HG03354 (cell line): ENCODE data around the gene RCAN1.
"Not testable (repeated sequence)": the region's sequence is repeated elsewhere in the genome, so short reads cannot be mapped to it uniquely, and the experiment has no call there.

Experiments used
- ATAC-seq: cut with Tn5 transposase; IDR thresholded peaks from one replicate; pipeline ENCODE4 v1.9.1; 2021; ENCODE audit warnings: mild to moderate bottlenecking; ENCODE audit not compliant: unreplicated experiment, poor library complexity, severe bottlenecking

Gene RCAN1

DNA sequence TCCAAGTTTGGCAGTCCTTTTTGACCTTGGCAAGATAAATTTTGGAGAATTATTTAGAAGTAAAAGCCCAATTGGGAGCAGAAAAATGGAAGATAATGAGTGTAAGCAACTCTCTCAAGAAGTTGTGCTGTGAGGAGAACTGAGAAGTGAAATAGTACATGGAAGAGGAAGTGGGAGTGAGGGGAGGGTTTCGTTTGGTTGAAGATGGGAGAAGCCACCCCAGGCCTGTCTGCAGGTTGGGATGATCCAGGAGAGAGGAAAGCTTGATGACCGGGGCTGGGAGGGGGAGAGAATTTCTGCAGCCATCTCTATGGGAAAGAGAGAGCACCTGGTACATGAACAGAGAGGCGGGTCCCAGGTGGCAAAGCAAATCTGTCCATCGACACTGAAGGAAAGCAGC is 8.6 kb upstream of the RCAN1 start:
- ATAC-seq, result no peak

DNA sequence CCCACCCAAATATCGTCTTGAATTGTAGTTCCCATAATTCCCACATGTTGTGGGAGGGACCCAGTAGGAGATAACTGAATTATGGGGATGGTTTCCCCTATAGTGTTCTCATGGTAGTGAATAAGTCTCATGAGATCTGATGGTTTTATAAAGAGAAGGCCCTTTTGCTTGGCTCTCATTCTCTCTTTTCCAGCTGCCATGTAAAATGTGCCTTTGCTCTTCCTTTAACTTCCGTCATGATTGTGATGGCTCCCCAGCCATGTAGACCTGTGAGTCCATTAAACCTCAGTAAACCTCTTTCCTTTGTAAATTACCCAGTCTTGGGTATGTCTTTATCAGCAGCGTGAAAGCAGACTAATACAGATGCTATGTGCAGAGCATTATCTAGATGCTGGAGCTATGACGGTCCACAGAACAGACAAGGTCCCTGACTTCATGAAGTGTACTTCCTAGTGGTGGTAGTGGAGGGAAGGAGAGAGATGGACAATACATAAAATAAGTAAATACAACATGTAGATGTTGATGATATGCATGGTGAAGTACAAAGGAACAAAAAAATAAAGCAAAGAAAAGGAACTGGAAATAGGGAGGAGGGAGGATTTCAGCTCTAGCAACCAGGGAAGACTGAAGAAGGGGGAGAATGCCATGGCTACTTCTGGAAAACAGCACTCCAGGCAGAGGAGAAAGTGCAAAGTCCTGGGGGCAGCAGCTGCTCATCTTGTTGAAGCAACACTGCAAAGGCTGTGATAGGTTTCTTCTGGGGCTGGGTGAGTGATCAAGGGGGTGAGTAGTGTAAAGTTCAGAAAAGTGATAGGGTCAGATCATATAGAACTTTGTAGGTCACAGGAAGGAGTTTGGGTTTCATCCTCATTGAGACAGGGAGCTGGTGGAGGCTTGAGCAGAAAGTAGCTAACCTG is 6.8 kb upstream of the RCAN1 start:
- no peak for ATAC-seq

DNA sequence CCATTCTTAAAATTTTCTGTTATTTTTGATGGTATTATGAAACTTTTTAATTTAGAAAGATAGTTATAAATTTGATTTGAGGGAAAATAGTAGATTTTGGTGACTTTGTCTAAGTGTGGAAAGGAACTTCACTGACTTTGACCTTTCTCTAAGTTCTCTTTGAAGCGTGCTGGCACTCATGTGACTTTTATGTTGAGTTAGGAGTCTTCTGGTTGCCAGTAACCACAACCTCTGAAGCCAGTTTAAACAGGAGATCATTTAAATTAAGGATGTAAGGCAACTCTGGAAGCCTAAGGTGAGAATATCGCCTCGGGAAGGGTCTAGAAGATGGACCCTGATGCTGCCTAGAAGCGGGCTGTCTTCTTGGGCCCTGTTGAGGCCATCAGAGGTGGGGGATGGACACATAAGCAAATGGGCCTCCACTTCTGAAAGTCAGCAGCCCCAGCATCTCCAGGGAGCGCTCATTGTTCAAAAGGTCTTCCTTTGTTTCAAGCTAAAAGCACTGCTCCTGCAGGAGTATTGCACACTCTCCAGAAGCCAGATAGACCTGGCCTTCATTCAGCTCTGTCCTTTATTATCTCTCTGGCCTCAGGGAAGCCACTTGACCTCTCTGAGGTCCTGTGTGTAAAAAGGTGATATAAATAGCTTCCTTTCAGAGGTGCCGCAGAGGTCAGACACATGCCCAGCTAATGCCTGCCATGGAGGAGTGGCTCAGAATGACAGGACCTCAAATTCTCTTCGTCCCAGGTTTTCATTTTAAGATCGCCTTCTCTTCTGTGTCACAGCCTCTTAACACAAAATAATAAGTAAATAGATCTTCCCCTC is 5.1 kb upstream of the RCAN1 start:
- ATAC-seq, result no peak

DNA sequence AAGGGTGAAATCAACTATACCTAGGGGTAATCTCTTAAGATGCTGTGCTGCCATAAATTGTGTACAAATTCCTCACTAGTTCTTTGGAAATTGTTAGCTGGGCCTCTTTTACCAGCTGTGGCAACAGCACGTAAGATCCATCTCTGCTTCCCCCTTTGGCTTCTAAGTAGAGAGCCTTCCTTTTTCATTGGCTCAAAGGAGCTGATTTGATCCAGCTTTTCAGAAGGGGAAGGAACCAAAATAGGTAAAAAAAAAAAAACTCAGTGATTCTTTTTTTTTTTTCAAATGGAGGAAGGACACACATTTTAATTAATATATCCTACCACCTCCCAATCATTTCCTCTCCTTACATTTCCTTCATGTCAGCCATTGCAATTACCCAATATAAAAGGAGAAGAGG is 4.0 kb upstream of the RCAN1 start:
- no peak for ATAC-seq

DNA sequence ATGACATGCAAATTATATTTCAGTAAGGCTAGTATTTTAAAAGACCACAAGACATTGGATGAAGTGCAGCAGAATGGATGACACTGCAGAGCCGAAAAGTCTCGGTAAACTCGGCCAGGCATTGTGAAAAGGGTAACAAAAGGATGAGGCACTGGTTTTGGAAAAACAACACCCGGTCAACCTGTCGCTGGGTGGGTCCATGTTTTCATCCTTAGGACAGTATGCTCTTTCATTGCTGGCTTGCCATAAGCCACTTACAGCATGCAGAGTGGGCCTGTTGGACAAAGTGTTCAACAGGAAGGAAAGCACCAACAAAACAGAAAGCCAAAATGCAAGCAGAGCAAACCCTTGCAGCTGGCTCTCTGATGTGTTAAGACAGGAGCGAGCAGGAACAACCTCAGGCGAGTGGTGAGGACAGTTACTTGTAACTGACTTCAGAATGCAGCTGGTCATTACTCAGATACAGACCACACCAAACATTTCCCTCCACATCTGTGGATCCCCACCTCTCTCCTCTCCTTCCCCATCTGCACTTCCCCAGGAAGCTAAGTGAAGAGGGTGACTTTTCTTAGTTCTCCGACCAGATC is 2.9 kb upstream of the RCAN1 start:
- ATAC-seq, result no peak

DNA sequence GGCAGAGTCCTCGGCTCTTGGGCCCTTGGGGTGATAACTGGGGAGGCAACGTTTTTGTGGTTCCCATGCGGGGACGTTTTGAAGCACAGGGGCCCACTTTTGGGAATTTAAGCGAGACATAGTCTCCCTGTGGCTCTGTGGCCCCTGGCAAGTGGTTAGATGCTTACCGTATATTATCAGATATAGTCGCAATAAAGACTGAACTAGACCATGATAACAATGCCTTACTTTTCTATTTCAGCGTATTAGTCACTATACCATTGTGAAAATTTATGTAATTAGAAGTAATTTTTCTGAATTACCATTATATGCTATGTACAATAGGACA is 538 bp upstream of the RCAN1 start:
- ATAC-seq, result no peak

- no peak for ATAC-seq
Measured at GRCh38 chr21:34613679-34614627, 960 bp downstream of the RCAN1 start.

DNA sequence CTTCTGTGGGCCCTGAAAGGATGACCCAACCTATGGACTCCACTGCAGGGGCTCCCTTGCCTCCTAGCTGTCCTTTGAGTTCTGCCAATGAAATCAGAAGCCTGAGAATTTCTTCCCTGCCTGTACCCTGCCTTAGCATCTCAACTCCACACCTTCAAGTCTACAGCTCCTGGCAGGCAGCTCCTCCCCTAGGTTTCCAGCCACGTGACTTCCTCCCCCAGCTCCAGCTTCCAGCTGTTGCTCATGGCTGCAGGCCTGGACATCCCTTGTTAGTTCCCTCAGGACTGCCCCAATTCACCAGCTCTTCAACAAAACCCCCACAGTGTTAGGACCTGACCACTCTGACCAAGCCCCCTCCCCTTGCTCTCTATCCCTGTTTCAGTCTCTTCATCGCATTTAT is 2.4 kb downstream of the RCAN1 start:
- no peak for ATAC-seq

GRCh38 chr21:34612056-34612455 is 2.9 kb downstream of the RCAN1 start:
- no peak for ATAC-seq

- no peak for ATAC-seq
Measured at GRCh38 chr21:34611528-34611927, 3.4 kb downstream of the RCAN1 start.

- ATAC-seq, result no peak
Measured at GRCh38 chr21:34609933-34610549, 4.9 kb downstream of the RCAN1 start.

DNA sequence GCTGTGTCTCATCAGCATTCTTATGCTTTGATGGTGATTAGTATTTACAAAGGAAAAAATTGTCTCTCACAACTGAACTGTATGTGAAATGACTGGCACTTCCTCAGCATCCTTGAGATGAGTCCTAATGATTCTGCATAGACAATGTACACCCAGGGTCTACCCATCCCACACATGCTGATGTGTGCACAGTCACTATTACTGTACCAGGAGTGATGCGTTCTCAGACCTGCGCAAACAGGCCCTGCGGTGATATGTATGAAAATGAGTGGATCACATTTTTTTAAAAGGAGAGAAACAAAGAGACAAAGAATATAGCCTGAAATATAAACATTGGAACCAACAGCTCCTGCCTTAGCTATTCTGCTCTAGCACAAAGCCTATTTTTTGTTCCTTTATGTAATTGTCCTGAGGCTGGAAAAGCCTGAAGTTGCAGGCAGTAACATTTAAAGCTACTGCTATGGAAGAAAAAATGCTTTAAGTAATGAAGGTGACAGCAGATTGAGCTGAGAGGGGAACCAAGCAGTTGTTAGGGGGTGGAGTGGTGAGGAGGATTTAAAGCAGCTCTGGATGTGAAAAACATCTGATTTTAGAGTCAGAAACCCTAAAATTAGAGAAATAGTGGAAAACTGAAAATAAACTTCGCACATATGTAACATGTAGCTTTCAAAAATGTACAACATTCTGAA is 5.5 kb downstream of the RCAN1 start:
- no peak for ATAC-seq

DNA sequence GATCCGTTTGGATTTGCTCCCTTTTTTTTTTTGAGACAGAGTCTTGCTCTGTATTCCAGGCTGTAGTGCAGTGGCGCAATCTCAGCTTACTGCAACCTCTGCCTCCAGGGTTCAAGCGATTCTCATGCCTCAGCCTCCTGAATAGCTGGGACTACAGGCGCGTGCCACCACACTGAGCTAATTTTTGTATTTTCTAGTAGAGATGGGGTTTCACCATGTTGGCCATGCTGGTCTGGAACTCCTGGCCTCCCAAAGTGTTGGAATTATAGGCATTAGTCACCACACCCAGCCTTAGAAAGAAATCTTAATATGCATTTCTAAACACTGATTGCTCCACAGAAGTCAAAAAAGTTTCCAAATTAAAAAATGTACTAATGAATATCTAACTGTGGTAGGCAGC is 7.5 kb downstream of the RCAN1 start:
- not testable (repeated sequence) for ATAC-seq

DNA sequence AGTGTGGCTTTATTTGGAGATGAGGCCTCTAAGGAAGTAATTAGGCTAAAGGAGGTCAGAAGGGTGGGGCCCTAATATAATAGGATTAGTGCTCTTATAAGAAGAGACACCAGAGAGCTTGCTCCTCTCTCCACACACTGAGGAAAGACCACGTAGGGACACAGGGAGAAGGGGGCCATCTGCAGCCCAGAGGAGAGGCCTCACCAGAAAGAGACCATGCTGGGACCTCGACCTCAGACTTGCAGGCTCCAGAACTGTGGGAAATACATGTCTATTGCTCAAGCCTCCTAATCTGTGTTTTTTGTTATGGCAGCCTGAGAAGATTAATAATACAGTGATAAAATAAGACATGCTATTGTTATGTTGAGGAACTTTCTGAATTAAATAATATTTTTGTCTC is 8.3 kb downstream of the RCAN1 start:
- no peak for ATAC-seq

DNA sequence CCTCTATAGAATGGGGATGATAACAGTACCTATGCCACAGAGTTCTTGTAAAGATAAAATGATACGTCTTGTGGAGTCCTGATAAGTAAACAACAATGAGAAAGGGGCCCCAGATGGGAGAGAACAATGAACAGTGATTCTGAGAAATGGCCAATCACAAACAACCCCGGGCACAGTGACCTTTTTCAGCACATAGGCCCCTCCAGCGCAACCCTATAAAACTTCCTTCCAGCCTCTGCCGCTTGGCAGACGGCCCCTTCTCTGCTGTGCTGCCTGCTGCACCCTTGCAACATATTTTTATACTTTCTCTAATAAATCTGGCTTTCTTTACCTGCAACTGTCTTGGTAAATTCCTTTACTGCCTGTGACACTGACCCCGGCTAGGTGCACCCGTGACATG is 8.9 kb downstream of the RCAN1 start:
- no peak for ATAC-seq

DNA sequence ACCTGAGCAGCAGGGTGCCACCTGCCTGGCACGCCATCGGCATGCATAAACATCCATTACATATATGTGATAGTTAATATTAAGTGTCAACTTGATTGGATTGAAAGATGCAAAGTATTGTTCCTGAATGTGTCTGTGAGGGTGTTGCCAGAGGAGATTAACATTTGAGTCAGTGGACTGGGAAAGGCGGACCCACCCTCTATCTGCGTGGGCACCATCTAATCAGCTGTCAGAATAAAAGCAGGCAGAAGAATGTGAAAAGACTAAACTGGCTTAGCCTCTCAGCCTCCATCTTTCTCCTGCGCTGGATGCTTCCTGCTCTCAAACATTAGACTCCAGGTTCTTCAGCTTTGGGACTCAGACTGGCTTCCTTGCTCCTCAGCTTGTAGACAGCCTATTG is 10.0 kb downstream of the RCAN1 start:
- not testable (repeated sequence) for ATAC-seq

DNA sequence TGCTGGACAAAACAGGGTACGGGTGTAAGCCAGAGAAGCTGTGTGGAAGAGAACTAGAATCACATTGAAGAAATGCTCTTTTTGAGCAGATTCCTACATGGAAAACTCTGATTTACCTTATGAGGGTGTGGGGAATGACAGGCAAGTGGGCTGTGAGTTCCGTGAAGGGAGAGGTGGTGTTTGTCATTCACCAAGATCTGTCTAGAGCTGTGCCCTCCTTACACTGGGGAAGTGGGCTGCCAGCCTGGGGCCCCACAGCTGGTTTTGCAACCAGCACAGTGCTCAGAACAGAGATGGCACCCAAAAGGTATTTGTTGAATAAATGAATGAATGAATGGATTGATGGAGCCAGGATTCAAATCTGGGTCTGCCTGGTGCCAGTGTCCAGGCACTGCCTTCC is 10.4 kb downstream of the RCAN1 start:
- ATAC-seq, result no peak

DNA sequence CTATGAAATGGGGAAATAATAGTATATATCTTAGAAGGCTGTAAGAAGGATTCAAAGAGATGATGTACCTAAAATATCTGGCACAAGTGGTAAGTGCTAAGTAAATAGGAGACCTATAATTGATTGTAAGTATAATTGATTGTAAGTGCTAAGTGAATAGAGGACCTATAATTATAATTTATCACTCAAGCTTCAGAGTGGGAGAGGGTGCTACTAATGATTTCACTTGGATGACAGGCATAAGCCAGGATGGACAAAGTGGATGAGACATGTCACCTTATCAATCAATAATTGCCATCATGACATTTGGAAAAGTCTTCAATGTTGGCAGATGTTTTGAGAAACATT is 11.2 kb downstream of the RCAN1 start:
- ATAC-seq, result no peak
